ENCODE data around the gene RPS21. TPM values are rescaled to one million over a fixed set of nuclear protein-coding genes. Genes with fewer than 3 reads are reported as not detected.

RPS21 gene
- total and polyA plus RNA-seq, 2 of the 13 experiments (the other 11 are each of a cell fraction or from before 2014, with no cell fraction given): 2,647 to 11,063 TPM

DNA sequence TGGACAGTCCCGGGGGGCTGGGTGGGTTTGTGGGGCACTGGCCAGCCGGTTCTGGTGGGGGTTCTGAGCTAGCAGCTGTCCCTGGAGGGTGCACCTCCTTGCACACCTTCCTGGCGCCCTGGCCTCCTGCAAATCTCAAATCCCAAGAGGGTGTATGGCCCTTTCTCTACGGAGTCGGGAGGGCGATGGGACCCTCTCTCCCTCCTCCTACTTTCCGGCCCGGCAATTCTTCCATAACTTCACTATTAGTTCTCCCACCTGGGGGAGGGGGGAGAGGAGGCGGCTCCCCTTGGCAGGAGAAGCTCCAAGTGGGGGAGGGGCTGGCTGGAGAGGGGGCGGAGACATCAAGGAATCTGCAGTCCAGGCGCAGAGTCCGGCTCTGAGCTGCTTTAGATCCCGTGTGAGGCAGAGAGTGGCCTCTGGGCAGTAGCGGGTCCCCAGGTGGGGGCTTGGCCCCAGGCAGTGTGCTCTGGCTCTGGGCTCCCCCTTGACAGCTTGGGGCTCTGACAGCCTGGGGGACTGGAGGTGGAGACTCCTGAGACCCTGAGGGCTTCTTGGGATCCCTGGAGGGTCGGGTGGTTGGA lies 18.4 kb upstream of the RPS21 start:
- WGBS (ENCODE audit: low lambda C conversion rate): 0% methylated on average over 14 of the region's 15 CpGs
- DNase-seq (ENCODE audit: low spot score) (peak; percentile 94), ATAC-seq (peak; percentile 63), FAIRE-seq (peak; percentile 96)
- H4K20me1 ChIP-seq (ENCODE audit: insufficient read depth, low read length): peaks cover 20% of the 10 kb centered on the region
- peaks cover 32% of the 10 kb centered on the region for H3K79me2 ChIP-seq (ENCODE audit: insufficient read depth, low read length)
- POLR2A ChIA-PET: interaction anchor here (0.8 to 10.1 kb wide), 32 partner anchors 8 to 1259 kb away, joined by 3 to 187 read pairs (median 5); partner anchors contain the start of genes ADRM1 and RPS21
- no peaks in the 10 kb centered on the region for H3K27me3 ChIP-seq (ENCODE audit: control insufficient read depth in 1 of 2, insufficient read depth in 2 of 2, low read length in 2 of 2)
- peaks cover 78% of the 10 kb centered on the region for H3K4me1 ChIP-seq (ENCODE audit: insufficient read depth, low read length)
- H3K4me3 ChIP-seq (replicated peaks in 1 of 3; ENCODE audit: insufficient read depth in 1 of 3, low read depth in 2 of 3, low read length in 3 of 3): peak overlapping the region; percentile 65 to 95 (median 91)
- H2AFZ ChIP-seq (ENCODE audit: low read length): no peak overlapping the region
- intact Hi-C loops (cut with micrococcal nuclease; ENCODE audit: unreplicated experiment): loop anchor here (1.0 to 10.0 kb wide), 2 partner anchors 8 to 1596 kb away; partner anchors contain the start of gene ZNF512B
- H3K36me3 ChIP-seq (replicated peaks in 1 of 2; ENCODE audit: control insufficient read depth in 1 of 2, insufficient read depth in 2 of 2, low read length in 2 of 2): no peaks in the 10 kb centered on the region
- peak overlapping the region; percentile 90 for H3K9ac ChIP-seq (ENCODE audit: insufficient read depth, low read depth, low read length)
- peak overlapping the region; percentile 97 for H3K4me2 ChIP-seq (ENCODE audit: low read depth, low read length)
- CTCF ChIA-PET (ENCODE audit: low intra/inter-chr PET ratio, low total read pairs): interaction anchor here (2.5 kb wide), 1 partner anchor 66 kb away, joined by 10 read pairs; the partner anchor contains the start of gene ADRM1
- no TSS peak for BruUV-seq (replicated peaks)
- H3K9me3 ChIP-seq (ENCODE audit: low read length): no peaks in the 10 kb centered on the region
- in situ Hi-C loops (cut with HindIII; ENCODE audit: extremely low pct_ligation_motif_present, low pct_unique_long_range_greater_than_20kb): loop anchor here (5.0 kb wide), 1 partner anchor 66 kb away; the partner anchor contains the start of gene ADRM1
- peak overlapping the region; percentile 95 for H3K27ac ChIP-seq (ENCODE audit: extremely low read length, insufficient read depth, low read length)
- peak; percentile 99 for TF ChIP-seq MTA1 (CRISPR knock-in tag; IDR thresholded peaks at IDR 0.05; ENCODE audit: borderline replicate concordance)
- TF ChIP-seq SIX4 (CRISPR knock-in tag; IDR thresholded peaks at IDR 0.05): peak; percentile 8; the same call in 1 of the 2 replicates
- TF ChIP-seq PLRG1 (conservative IDR thresholded peaks at IDR 0.05): no peak
- peak; percentile 66; the same call in 1 of the 2 replicates for TF ChIP-seq NFKB2 (CRISPR knock-in tag; IDR thresholded peaks at IDR 0.05; ENCODE audit: borderline replicate concordance)
- TF ChIP-seq SALL1 (CRISPR knock-in tag; IDR thresholded peaks at IDR 0.05): peak; percentile 63
- TF ChIP-seq ZNF431 (CRISPR knock-in tag; IDR thresholded peaks at IDR 0.05; ENCODE audit: borderline replicate concordance, low read depth): no peak
- TF ChIP-seq ARNT2 (CRISPR knock-in tag; IDR thresholded peaks at IDR 0.05; ENCODE audit: low read depth): 0 out of 2 replicates have a peak, but pooled peaks have one; percentile 14
- TF ChIP-seq TIGD3 (CRISPR knock-in tag; IDR thresholded peaks at IDR 0.05; ENCODE audit: borderline replicate concordance): 0 out of 2 replicates have a peak, but pooled peaks have one; percentile 10
- peak; percentile 63; the same call in 1 of the 2 replicates for TF ChIP-seq ZNF589 (CRISPR knock-in tag; conservative IDR thresholded peaks at IDR 0.05)
- TF ChIP-seq ZNF530 (CRISPR knock-in tag; IDR thresholded peaks at IDR 0.05; ENCODE audit: low read depth): no peak
- no peak for TF ChIP-seq ZNF776 (CRISPR knock-in tag; IDR thresholded peaks at IDR 0.05)
- TF ChIP-seq ZNF10 (CRISPR knock-in tag; IDR thresholded peaks at IDR 0.05; ENCODE audit: borderline replicate concordance, low read depth): no peak
- no peak for TF ChIP-seq TCF12 (IDR thresholded peaks at IDR 0.05)
- TF ChIP-seq TCF12 (CRISPR knock-in tag; IDR thresholded peaks at IDR 0.05): no peak
- no peak for TF ChIP-seq RELA (CRISPR knock-in tag; IDR thresholded peaks at IDR 0.05)
- TF ChIP-seq HES4 (CRISPR knock-in tag; IDR thresholded peaks at IDR 0.05; ENCODE audit: borderline replicate concordance): peak; percentile 68; the same call in 1 of the 2 replicates
- TF ChIP-seq, protein P1, sequence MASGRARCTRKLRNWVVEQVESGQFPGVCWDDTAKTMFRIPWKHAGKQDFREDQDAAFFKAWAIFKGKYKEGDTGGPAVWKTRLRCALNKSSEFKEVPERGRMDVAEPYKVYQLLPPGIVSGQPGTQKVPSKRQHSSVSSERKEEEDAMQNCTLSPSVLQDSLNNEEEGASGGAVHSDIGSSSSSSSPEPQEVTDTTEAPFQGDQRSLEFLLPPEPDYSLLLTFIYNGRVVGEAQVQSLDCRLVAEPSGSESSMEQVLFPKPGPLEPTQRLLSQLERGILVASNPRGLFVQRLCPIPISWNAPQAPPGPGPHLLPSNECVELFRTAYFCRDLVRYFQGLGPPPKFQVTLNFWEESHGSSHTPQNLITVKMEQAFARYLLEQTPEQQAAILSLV (CRISPR knock-in tag; IDR thresholded peaks at IDR 0.05; ENCODE audit: borderline replicate concordance): no peak
- no peak for TF ChIP-seq ATF5 (CRISPR knock-in tag; IDR thresholded peaks at IDR 0.05; ENCODE audit: low read depth)
- no peak for TF ChIP-seq CBFB (CRISPR knock-in tag; IDR thresholded peaks at IDR 0.05)
- no peak for TF ChIP-seq ZSCAN29 (CRISPR knock-in tag; conservative IDR thresholded peaks at IDR 0.05)
- TF ChIP-seq THAP11 (CRISPR knock-in tag; IDR thresholded peaks at IDR 0.05): peak; percentile 9; the same call in 1 of the 2 replicates
- TF ChIP-seq ZNF354B (CRISPR knock-in tag; IDR thresholded peaks at IDR 0.05): 0 out of 2 replicates have a peak, but pooled peaks have one; percentile 12
- TF ChIP-seq ZNF839 (CRISPR knock-in tag; IDR thresholded peaks at IDR 0.05; ENCODE audit: borderline replicate concordance): peak; percentile 20; the same call in 1 of the 2 replicates

Data from HepG2 (cell line).